DOHH2 (cell line): ENCODE measurements around the gene PCTP.

Experiments
- H3F3A ChIP-seq: fragments of 200-600 bp; sonication (generic), shearing (Covaris generic); 2 replicates; pipeline ENCODE4 v1.6.0; 2016; ENCODE audit warnings: antibody characterized with exemption, mild to moderate bottlenecking; ENCODE audit not compliant: control insufficient read depth, insufficient read depth
- H3K27ac ChIP-seq: fragments of 200-600 bp; sonication (generic); 2 replicates; pipeline ENCODE4 v1.5.1; 2014; ENCODE audit warnings: low read depth, mild to moderate bottlenecking, low read length, moderate library complexity
- H3K27me3 ChIP-seq: fragments of 200-600 bp; sonication (generic); 2 replicates; pipeline ENCODE4 v1.6.1; 2014; ENCODE audit warnings: mild to moderate bottlenecking, low read length, mixed read lengths; ENCODE audit not compliant: control insufficient read depth
- H3K36me3 ChIP-seq: fragments of 200-600 bp; sonication (generic); 2 replicates; pipeline ENCODE4 v1.6.1; 2014; ENCODE audit warnings: mild to moderate bottlenecking, low read length, moderate library complexity, mixed read lengths; ENCODE audit not compliant: control insufficient read depth
- H3K4me1 ChIP-seq: fragments of 200-600 bp; sonication (generic); 2 replicates; pipeline ENCODE4 v1.6.1; 2014; ENCODE audit warnings: mild to moderate bottlenecking, low read length, mixed read lengths; ENCODE audit not compliant: control insufficient read depth
- H3K4me2 ChIP-seq: fragments of 200-600 bp; sonication (generic); 2 replicates; pipeline ENCODE4 v1.6.0; 2014; ENCODE audit warnings: mild to moderate bottlenecking, low read length, moderate library complexity
- H3K4me3 ChIP-seq: fragments of 200-600 bp; sonication (generic); 2 replicates; pipeline ENCODE4 v1.5.1; 2014; ENCODE audit warnings: mild to moderate bottlenecking, low read length, mixed read lengths
- H3K79me2 ChIP-seq: fragments of 200-600 bp; sonication (generic); 2 replicates; pipeline ENCODE4 v1.6.1; 2014; ENCODE audit warnings: mild to moderate bottlenecking, low read length, mixed read lengths; ENCODE audit not compliant: control insufficient read depth
- H3K9me2 ChIP-seq: fragments of 200-600 bp; sonication (generic); replicated peaks from 2 replicates; pipeline ENCODE4 v1.6.1; 2014; ENCODE audit warnings: mild to moderate bottlenecking, low read length, mixed read lengths; ENCODE audit not compliant: control insufficient read depth
- H3K9me3 ChIP-seq: fragments of 200-600 bp; sonication (generic); 2 replicates; pipeline ENCODE4 v1.6.1; 2014; ENCODE audit warnings: antibody characterized with exemption, low read length, mixed read lengths; ENCODE audit not compliant: control insufficient read depth, insufficient read depth
- H4K20me1 ChIP-seq: fragments of 200-600 bp; sonication (generic); 2 replicates; pipeline ENCODE4 v1.6.0; 2014; ENCODE audit warnings: low read depth, mild to moderate bottlenecking, antibody characterized with exemption, low read length, moderate library complexity; ENCODE audit not compliant: control insufficient read depth, insufficient read depth
- EZH2phosphoT487 ChIP-seq: fragments of 200-600 bp; sonication (generic); IDR thresholded peaks from 2 replicates; pipeline ENCODE4 v1.6.1; 2017; ENCODE audit warnings: borderline replicate concordance, mild to moderate bottlenecking, antibody characterized with exemption, low read length, moderate library complexity, mixed read lengths
- TF ChIP-seq, protein P1 (sequence below): fragments of 200-600 bp; sonication (generic); IDR thresholded peaks from one replicate; pipeline ENCODE4 v1.5.1; 2014; ENCODE audit warnings: antibody characterized with exemption, mild to moderate bottlenecking, low read depth, low read length; ENCODE audit not compliant: poor library complexity, severe bottlenecking

Gene PCTP

DNA sequence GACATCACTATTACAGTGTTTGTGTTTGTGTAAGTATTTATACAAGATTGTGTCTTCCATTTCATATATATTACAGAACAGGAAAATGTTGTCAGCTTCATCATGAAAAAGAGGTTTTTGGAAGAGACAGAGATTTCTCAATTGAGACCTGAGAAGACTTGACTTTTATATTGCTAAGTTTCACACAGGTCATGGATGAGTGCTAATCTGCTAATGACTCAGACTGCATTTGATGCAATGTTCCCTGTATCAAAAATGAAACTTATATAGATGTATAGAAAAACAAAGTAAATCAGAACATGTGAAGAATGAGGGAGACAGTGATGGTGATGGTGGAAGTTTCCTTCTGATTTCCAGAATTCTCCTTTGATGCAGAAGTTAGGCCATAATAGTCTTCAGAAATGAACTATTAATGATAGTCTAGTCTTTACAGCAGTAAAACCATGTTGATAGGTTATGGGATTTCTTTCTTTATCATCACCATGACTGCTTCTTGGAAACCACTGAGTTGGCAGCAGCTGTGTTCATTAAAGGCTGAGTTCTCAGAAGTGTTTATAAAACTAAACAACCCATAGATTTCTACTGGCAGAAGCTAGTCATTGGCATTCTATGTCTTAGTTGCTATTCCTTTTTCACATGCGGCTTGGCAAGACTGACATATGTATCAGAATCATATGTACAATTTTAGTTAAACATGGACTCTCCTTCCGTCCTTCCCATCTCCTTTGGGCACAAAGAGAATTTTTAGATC is 56.1 kb downstream of the PCTP start:
- H3K4me3 ChIP-seq = no peak overlapping the region
- H3F3A ChIP-seq = no peaks in the 10 kb centered on the region
- H3K4me1 ChIP-seq = no peaks in the 10 kb centered on the region
- no peaks in the 10 kb centered on the region for H4K20me1 ChIP-seq
- H3K27me3 ChIP-seq = peaks cover 6% of the 10 kb centered on the region; the same call in 1 of the 2 replicates
- no peak overlapping the region for H3K27ac ChIP-seq
- TF ChIP-seq, protein P1, sequence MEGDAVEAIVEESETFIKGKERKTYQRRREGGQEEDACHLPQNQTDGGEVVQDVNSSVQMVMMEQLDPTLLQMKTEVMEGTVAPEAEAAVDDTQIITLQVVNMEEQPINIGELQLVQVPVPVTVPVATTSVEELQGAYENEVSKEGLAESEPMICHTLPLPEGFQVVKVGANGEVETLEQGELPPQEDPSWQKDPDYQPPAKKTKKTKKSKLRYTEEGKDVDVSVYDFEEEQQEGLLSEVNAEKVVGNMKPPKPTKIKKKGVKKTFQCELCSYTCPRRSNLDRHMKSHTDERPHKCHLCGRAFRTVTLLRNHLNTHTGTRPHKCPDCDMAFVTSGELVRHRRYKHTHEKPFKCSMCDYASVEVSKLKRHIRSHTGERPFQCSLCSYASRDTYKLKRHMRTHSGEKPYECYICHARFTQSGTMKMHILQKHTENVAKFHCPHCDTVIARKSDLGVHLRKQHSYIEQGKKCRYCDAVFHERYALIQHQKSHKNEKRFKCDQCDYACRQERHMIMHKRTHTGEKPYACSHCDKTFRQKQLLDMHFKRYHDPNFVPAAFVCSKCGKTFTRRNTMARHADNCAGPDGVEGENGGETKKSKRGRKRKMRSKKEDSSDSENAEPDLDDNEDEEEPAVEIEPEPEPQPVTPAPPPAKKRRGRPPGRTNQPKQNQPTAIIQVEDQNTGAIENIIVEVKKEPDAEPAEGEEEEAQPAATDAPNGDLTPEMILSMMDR = no peak
- TF ChIP-seq EZH2phosphoT487 = no peak
- H3K4me2 ChIP-seq = no peak overlapping the region
- no peaks in the 10 kb centered on the region for H3K9me2 ChIP-seq
- H3K79me2 ChIP-seq = no peaks in the 10 kb centered on the region
- H3K9me3 ChIP-seq = no peaks in the 10 kb centered on the region
- no peaks in the 10 kb centered on the region for H3K36me3 ChIP-seq

DNA sequence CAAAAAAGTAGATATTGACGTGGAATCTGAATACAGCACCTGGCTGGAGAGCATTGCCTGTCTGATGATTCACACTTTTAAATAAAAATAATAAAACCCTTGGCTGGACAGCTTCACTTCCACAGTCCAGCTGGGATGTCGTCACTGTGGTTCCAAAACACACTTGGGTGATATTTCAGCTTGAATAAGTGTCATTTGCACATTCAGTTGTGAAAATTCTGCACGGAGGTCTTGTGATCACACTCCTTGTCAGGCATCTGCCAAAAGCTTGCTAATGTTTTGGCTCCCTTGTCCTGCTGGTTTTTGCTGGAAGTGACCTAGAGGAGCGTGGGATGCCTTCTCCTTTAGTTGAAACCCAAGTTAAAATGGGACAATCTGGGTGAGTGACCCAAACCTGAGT is 60.7 kb downstream of the PCTP start:
- Histone ChIP-seq H3F3A (no peaks in the 10 kb centered on the region), H3K4me3 (no peak overlapping the region), H3K9me3 (no peaks in the 10 kb centered on the region), H3K79me2 (no peaks in the 10 kb centered on the region), H3K27ac (no peak overlapping the region), H3K36me3 (no peaks in the 10 kb centered on the region), H3K9me2 (no peaks in the 10 kb centered on the region), H3K27me3 (peaks cover 4% of the 10 kb centered on the region), H3K4me2 (no peak overlapping the region), H3K4me1 (no peaks in the 10 kb centered on the region), H4K20me1 (no peaks in the 10 kb centered on the region)
- no peak for TF ChIP-seq EZH2phosphoT487

DNA sequence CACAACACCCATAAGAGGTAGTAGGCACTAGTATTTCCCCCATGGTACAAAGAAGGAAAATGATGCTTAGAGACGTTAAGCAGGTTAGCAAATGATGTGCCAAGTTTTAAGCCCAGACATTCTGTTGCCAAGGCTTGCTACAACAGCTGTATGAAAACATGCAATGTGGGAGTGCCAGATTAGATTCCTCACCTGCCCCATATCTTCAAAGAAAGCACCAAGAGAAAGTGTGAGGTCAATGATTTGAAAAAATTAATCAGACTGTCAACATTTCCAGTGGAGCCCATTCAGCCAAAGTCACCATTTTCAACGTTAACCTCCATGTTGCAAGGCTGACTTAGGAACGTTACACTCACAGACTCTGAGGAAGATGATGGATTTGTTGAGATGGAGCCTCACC is 61.5 kb downstream of the PCTP start:
- Histone ChIP-seq H4K20me1 (no peaks in the 10 kb centered on the region), H3K4me1 (no peaks in the 10 kb centered on the region), H3K36me3 (no peaks in the 10 kb centered on the region), H3K27me3 (peaks cover 9% of the 10 kb centered on the region), H3K4me3 (no peak overlapping the region), H3K4me2 (no peak overlapping the region), H3K79me2 (no peaks in the 10 kb centered on the region), H3F3A (no peaks in the 10 kb centered on the region), H3K9me2 (no peaks in the 10 kb centered on the region), H3K27ac (no peak overlapping the region), H3K9me3 (no peaks in the 10 kb centered on the region)
- no peak for TF ChIP-seq EZH2phosphoT487
- TF ChIP-seq, protein P1 = no peak

DNA sequence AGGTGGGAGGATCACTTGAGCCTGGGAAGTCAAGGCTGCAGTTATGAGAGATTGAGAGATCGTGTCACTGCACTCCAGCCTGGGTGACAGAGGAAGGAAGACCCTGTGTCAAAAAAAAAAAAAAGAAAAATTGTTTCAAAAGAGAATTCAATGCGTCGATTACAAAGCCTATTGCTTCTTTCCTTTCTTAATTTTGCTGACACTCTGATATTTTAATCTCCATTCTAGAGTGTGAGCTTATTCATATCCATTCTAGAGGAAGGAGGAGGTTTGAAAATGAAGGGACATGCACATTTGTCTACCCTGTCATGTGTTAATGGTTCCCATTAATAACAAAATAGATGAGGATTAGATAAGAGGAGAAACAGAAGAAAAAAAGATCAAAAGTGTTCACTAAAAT is 63.1 kb downstream of the PCTP start:
- Histone ChIP-seq H4K20me1 (no peaks in the 10 kb centered on the region), H3K4me1 (no peaks in the 10 kb centered on the region), H3K79me2 (no peaks in the 10 kb centered on the region), H3K9me2 (no peaks in the 10 kb centered on the region), H3K27me3 (peaks cover 9% of the 10 kb centered on the region), H3K9me3 (no peaks in the 10 kb centered on the region), H3F3A (no peaks in the 10 kb centered on the region), H3K4me3 (no peak overlapping the region), H3K4me2 (no peak overlapping the region), H3K36me3 (no peaks in the 10 kb centered on the region), H3K27ac (no peak overlapping the region)
- TF ChIP-seq EZH2phosphoT487 = no peak
- TF ChIP-seq, protein P1 = no peak
